Measurements from ENCODE around the gene SYNC.
"Not testable (repeated sequence)": the region's sequence is repeated elsewhere in the genome, so short reads cannot be mapped to it uniquely, and the experiment has no call there.

Gene SYNC

GRCh38 chr1:32676945-32677344 is 25.6 kb downstream of the SYNC start:
- Histone ChIP-seq H3K27ac (ENCODE audit: poor library complexity, severe bottlenecking) (no peak overlapping the region), H3K27me3 (ENCODE audit: insufficient read depth, poor library complexity, severe bottlenecking) (no peaks in the 10 kb centered on the region), H3K9me3 (ENCODE audit: severe bottlenecking) (no peaks in the 10 kb centered on the region), H3K4me3 (ENCODE audit: severe bottlenecking) (no peak overlapping the region), H3K4me1 (ENCODE audit: insufficient read depth, poor library complexity, severe bottlenecking) (no peaks in the 10 kb centered on the region), H3K36me3 (ENCODE audit: low read depth) (peaks cover 94% of the 10 kb centered on the region)
- DNase-seq (ENCODE audit: low spot score) (no peak), ATAC-seq (ENCODE audit: low read depth) (no peak)
- TF ChIP-seq CTCF (IDR thresholded peaks at IDR 0.05; ENCODE audit: poor library complexity, severe bottlenecking), result no peak

- not testable (repeated sequence) for H3K27ac ChIP-seq (ENCODE audit: poor library complexity, severe bottlenecking); DNase-seq (ENCODE audit: low spot score); H3K4me3 ChIP-seq (ENCODE audit: severe bottlenecking); H3K9me3 ChIP-seq (ENCODE audit: severe bottlenecking); ATAC-seq (ENCODE audit: low read depth); H3K4me1 ChIP-seq (ENCODE audit: insufficient read depth, poor library complexity, severe bottlenecking); H3K27me3 ChIP-seq (ENCODE audit: insufficient read depth, poor library complexity, severe bottlenecking)
- H3K36me3 ChIP-seq (ENCODE audit: low read depth), result peaks cover 99% of the 10 kb centered on the region
Observed at GRCh38 chr1:32668716-32669115, 33.9 kb downstream of the SYNC start.

GRCh38 chr1:32666901-32667566 is 35.5 kb downstream of the SYNC start:
- DNase-seq (ENCODE audit: low spot score), result no peak
- H3K36me3 ChIP-seq (ENCODE audit: low read depth), result peaks cover 99% of the 10 kb centered on the region

GRCh38 chr1:32665915-32666314 is 36.7 kb downstream of the SYNC start:
- ATAC-seq (ENCODE audit: low read depth) (no peak), DNase-seq (ENCODE audit: low spot score) (no peak)
- Histone ChIP-seq H3K4me3 (ENCODE audit: severe bottlenecking) (no peak overlapping the region), H3K4me1 (ENCODE audit: insufficient read depth, poor library complexity, severe bottlenecking) (no peaks in the 10 kb centered on the region), H3K36me3 (ENCODE audit: low read depth) (peaks cover 96% of the 10 kb centered on the region), H3K9me3 (ENCODE audit: severe bottlenecking) (peaks cover 2% of the 10 kb centered on the region), H3K27me3 (ENCODE audit: insufficient read depth, poor library complexity, severe bottlenecking) (no peaks in the 10 kb centered on the region), H3K27ac (ENCODE audit: poor library complexity, severe bottlenecking) (no peak overlapping the region)
- no peak for TF ChIP-seq CTCF (IDR thresholded peaks at IDR 0.05; ENCODE audit: poor library complexity, severe bottlenecking)

More at GRCh38 chr1:32666901-32667566, 35.5 kb downstream of the SYNC start:
- Histone ChIP-seq H3K27ac (ENCODE audit: poor library complexity, severe bottlenecking) (no peak overlapping the region), H3K4me3 (ENCODE audit: severe bottlenecking) (no peak overlapping the region), H3K27me3 (ENCODE audit: insufficient read depth, poor library complexity, severe bottlenecking) (no peaks in the 10 kb centered on the region), H3K9me3 (ENCODE audit: severe bottlenecking) (peaks cover 2% of the 10 kb centered on the region), H3K4me1 (ENCODE audit: insufficient read depth, poor library complexity, severe bottlenecking) (no peaks in the 10 kb centered on the region)
- TF ChIP-seq CTCF (IDR thresholded peaks at IDR 0.05; ENCODE audit: poor library complexity, severe bottlenecking), result no peak
- no peak for ATAC-seq (ENCODE audit: low read depth)

- TF ChIP-seq CTCF (IDR thresholded peaks at IDR 0.05; ENCODE audit: poor library complexity, severe bottlenecking), result no peak
- H3K27ac ChIP-seq (ENCODE audit: poor library complexity, severe bottlenecking), result no peak overlapping the region
- peaks cover 2% of the 10 kb centered on the region for H3K9me3 ChIP-seq (ENCODE audit: severe bottlenecking)
- H3K4me1 ChIP-seq (ENCODE audit: insufficient read depth, poor library complexity, severe bottlenecking), result no peaks in the 10 kb centered on the region
- no peaks in the 10 kb centered on the region for H3K27me3 ChIP-seq (ENCODE audit: insufficient read depth, poor library complexity, severe bottlenecking)
- H3K4me3 ChIP-seq (ENCODE audit: severe bottlenecking), result no peak overlapping the region
- no peak for DNase-seq (ENCODE audit: low spot score)
- ATAC-seq (ENCODE audit: low read depth), result no peak
- peaks cover 94% of the 10 kb centered on the region for H3K36me3 ChIP-seq (ENCODE audit: low read depth)
Observed at GRCh38 chr1:32659581-32659980, 43.0 kb downstream of the SYNC start.
